KOPT-K1 (cell line): ENCODE results near the gene AKAP13.

Experiments
- H3K27ac ChIP-seq: fragments of 200-600 bp; sonication (generic); 2 replicates; pipeline ENCODE4 v1.5.1; 2016; ENCODE audit warnings: antibody characterized with exemption, mild to moderate bottlenecking, low read depth, low read length; ENCODE audit not compliant: poor library complexity, severe bottlenecking
- H3K36me3 ChIP-seq: fragments of 200-600 bp; sonication (generic); 2 replicates; pipeline ENCODE4 v1.5.1; 2017; ENCODE audit warnings: antibody characterized with exemption, mild to moderate bottlenecking, low read length, moderate library complexity; ENCODE audit not compliant: insufficient read depth
- H3K9me3 ChIP-seq: fragments of 200-600 bp; sonication (generic); 2 replicates; pipeline ENCODE4 v1.5.1; 2017; ENCODE audit warnings: antibody characterized with exemption, low read length, mild to moderate bottlenecking; ENCODE audit not compliant: insufficient read depth, poor library complexity, severe bottlenecking

The AKAP13 gene

DNA sequence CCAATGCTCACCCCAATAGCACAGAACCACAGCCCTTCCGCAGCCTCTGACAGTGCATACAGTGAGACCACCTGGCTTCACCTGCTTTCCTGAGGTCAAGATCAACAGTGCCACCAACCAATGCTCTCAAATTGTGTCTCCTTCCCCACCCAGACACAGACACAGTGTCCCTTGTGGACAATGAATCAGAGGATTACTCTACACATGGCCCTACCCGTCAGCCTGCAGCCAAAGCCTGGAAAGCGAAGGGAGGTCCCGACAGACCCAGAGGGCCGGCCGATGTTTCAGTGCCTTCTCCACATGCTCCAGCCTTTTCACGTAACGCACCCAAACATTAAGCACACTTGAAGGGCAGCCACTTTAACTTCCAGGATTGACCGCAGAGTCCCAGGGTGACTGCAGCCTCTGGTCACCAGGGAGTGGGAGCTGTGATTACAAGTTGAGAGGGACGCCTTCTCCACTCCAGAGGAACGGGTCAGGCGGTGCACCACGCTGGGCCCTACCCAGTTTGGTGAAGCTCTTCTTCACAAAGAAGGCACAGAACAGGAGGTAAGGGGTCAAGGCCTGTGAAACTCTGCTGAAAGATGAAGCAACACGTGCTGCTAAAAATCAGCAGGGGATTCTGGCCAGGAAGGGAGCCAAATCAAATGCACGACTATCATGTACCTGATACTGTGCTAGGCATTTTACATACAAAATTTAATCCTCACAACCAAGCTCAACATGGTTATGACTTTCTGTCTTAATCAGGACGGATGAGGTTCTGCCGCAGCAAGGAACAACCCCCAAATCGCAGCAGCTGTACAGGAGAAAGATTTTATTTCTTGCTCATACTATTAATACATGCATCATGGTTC is 397.1 kb downstream of the AKAP13 start:
- Histone ChIP-seq H3K9me3 (no peaks in the 10 kb centered on the region), H3K36me3 (no peaks in the 10 kb centered on the region), H3K27ac (no peak overlapping the region)

GRCh38 chr15:85778107-85778776 is 397.8 kb downstream of the AKAP13 start:
- Histone ChIP-seq H3K36me3 (no peaks in the 10 kb centered on the region), H3K27ac (no peak overlapping the region), H3K9me3 (no peaks in the 10 kb centered on the region)

DNA sequence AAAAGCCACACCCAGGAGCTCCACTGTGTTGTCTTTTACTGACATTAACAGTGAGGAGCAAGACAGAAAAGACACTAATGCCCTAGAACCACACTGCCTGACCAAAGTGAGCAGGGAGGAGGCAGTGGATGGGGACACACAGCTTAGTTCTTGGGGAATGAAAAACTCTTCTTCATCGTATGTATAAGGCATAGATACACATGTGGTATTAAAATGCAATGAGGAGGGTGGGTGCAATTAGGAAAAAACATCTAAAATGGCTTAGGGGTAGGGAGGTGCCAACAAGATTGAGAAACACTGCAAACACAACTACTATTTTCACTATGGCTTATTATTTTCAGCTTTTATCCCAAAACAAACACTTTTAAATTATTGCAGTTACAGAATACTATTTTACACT is 398.8 kb downstream of the AKAP13 start:
- Histone ChIP-seq H3K36me3 (no peaks in the 10 kb centered on the region), H3K9me3 (no peaks in the 10 kb centered on the region), H3K27ac (no peak overlapping the region)

DNA sequence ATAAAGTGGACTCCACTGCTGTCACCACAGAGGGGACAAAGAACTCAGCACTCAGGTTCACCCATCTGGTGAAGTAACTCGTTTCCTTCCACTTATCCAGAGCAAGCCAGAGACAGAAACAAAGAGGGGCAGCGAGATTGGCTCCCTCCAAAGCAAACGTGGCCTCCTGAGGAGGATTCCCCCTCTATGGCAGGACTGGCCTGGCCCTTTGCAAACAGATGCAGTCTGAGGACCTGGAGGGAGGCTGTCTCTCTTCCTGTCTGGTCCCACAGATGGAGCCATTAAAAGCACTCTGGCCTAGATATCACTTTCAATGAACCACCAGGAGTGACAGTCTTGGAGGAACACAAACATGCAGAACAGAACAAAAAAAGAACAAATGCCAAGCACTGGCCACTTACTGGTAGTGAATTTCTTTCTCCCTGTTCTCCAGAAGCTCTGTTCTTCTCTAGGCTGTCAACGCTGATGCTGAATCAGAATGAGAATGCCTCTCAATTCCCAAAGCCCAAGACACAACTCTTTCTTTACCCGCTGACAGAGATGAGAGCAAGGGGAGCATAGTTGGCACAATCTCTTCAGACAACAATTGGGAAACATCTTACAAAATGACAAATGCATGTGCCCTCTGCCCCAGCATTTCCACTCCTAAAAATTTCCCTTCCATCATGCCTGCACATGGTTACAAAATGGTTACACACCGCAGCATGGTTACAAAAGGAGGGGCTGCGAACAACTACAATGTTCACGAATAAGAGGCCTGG is 400.0 kb downstream of the AKAP13 start:
- no peak overlapping the region for H3K27ac ChIP-seq
- H3K9me3 ChIP-seq, result no peaks in the 10 kb centered on the region
- H3K36me3 ChIP-seq, result no peaks in the 10 kb centered on the region

- Histone ChIP-seq H3K36me3 (no peaks in the 10 kb centered on the region), H3K9me3 (no peaks in the 10 kb centered on the region), H3K27ac (no peak overlapping the region)
These were observed 400.7 kb downstream of the AKAP13 start for GRCh38 chr15:85781099-85781498.

DNA sequence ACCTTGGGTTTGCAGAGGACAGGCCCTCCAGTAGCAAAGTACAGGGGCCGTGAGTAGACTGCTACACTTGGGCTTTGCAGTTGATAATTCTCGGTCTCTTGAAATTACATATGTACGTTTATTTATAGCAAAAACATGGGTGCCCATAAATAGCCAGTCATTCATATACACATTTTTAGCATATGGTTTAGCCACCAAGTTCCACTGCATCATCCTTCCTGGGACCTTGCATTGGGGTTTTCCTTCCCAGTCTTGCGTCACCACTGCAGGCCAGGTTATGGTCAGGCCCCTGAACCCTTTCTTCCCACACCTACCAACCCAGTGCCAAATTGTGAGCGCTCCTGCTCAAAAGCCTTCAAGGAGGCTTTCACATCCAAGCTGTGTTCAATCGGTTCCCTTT is 401.7 kb downstream of the AKAP13 start:
- Histone ChIP-seq H3K9me3 (no peaks in the 10 kb centered on the region), H3K27ac (no peak overlapping the region), H3K36me3 (no peaks in the 10 kb centered on the region)

DNA sequence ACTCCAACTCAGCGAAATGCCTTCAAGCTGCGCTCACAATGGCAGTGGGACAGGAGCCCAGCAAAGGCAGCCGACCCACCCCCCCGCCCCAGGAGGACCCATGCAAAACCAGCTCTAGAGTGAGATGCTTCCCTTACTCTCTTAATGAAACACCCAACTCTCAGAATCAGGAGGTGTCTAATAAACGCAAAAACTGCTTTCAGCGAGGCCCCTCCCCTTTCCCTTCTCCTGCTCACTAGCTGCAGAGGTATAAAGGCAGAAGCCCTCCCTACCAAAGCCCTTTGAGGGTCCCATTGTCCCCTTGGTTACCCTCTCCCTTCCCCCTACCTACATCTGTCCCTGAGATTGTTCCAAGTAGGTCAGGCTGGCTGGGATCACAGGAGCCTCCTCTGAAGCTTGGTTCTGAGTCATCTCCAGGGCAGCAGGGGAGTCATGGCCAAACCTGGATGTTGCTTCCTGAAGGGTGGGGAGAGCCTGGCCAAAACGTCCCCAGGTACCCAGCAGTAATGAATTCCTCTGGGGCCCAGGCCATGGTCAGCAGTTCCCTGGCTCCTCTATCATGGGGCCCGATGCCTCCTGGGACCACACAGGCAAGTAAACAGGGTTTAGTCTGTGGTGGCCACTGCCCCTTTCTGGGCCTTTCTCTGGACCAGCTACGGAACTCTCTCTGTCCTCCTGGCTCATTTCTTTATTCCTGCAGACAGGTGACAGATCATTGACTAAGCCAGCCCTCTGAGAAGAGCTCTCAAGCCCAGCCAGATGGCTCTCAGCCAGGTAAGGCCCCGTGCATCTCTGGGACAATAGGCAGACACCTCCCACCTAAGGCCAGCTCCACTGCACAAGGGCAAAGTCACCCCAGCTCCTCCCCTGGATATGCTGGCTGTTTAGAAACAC is 405.7 kb downstream of the AKAP13 start:
- Histone ChIP-seq H3K27ac (peak overlapping the region; percentile 66), H3K9me3 (no peaks in the 10 kb centered on the region), H3K36me3 (no peaks in the 10 kb centered on the region)

GRCh38 chr15:85786781-85787114 is 406.3 kb downstream of the AKAP13 start:
- H3K9me3 ChIP-seq, result no peaks in the 10 kb centered on the region
- H3K27ac ChIP-seq, result no peak overlapping the region

GRCh38 chr15:85788771-85789495 is 408.5 kb downstream of the AKAP13 start:
- Histone ChIP-seq H3K36me3 (no peaks in the 10 kb centered on the region), H3K27ac (no peak overlapping the region), H3K9me3 (no peaks in the 10 kb centered on the region)

More at GRCh38 chr15:85786781-85787114, 406.3 kb downstream of the AKAP13 start:
- H3K36me3 ChIP-seq, result no peaks in the 10 kb centered on the region

GRCh38 chr15:85789496-85789875 is 409.1 kb downstream of the AKAP13 start:
- Histone ChIP-seq H3K36me3 (no peaks in the 10 kb centered on the region), H3K27ac (no peak overlapping the region), H3K9me3 (no peaks in the 10 kb centered on the region)

DNA sequence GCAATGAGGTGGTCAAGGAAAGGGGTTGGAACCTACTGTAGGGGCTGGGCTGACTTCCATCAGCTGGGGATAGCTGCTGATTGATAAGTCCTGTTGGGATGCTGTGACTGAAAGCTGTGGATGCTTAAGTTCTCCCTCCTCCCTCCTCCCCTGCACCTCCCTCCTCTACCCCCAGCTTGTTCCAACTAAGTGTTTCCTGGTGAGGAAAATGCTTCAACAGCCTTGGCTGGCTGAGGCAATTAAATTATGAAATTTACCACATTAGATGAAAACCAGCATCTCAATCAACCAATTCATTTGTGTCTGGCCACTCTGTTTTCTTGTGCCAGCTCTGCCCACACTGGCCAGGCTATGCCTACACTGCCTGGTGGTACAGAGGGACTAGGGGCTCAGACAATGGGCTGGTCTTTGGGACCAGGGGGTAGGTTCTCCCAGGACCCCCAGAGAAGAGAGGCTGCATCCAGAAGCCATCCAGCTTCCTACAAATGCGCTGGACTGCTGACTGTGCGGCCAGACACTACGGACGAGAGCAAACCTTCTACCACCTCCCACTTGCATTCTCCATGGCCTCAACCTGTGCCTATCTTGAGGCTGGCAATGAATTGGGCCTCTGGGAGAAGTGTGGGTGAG is 411.8 kb downstream of the AKAP13 start:
- H3K9me3 ChIP-seq, result no peaks in the 10 kb centered on the region
- H3K36me3 ChIP-seq, result no peaks in the 10 kb centered on the region
- no peak overlapping the region for H3K27ac ChIP-seq

GRCh38 chr15:85792912-85793590 is 412.6 kb downstream of the AKAP13 start:
- Histone ChIP-seq H3K9me3 (no peaks in the 10 kb centered on the region), H3K36me3 (no peaks in the 10 kb centered on the region), H3K27ac (no peak overlapping the region)
